Body of pancreas (tissue), 4 donors: ENCODE measurements around the gene TRAF4. TPM values are rescaled to one million over a fixed set of nuclear protein-coding genes. Genes with fewer than 3 reads are reported as not detected.
"Not testable (repeated sequence)": the region's sequence is repeated elsewhere in the genome, so short reads cannot be mapped to it uniquely, and the experiment has no call there.

Experiments
- ATAC-seq: fragments of 150-250 bp; one replicate; pipeline ENCODE4 v1.9.1; 2016
- DNase-seq, 4 donors: peaks; one replicate each; pipeline ENCODE4 v3.0.0-alpha.2; 2019
- H3K27ac ChIP-seq, 4 donors: fragments of 200-600 bp; sonication (generic); 1 replicate in 3 of 4; 2 replicates in 1 of 4; pipeline versions ENCODE4 v1.5.1 to v1.6.1; 2016 to 2019; ENCODE audit warnings: mild to moderate bottlenecking in 1 of 4, mixed read lengths in 1 of 4, moderate library complexity in 1 of 4
- H3K27me3 ChIP-seq, 2 donors: fragments of 200-600 bp; sonication (generic); one replicate each; pipeline ENCODE4 v1.6.0; 2016; ENCODE audit warnings: mild to moderate bottlenecking in 1 of 2
- H3K36me3 ChIP-seq, 2 donors: fragments of 200-600 bp; sonication (generic); replicated peaks in 1 of 2; 2 replicates each; pipeline ENCODE4 v1.5.1; 2016; ENCODE audit warnings: low read depth in 2 of 2; ENCODE audit not compliant: insufficient read depth in 1 of 2
- H3K4me1 ChIP-seq: fragments of 200-600 bp; sonication (generic); one replicate; pipeline ENCODE4 v1.6.0; 2016
- H3K4me3 ChIP-seq, 2 donors: fragments of 200-600 bp; sonication (generic); 1 replicate in 1 of 2; 2 replicates in 1 of 2; pipeline ENCODE4 v1.5.1; 2016 to 2019
- H3K9me3 ChIP-seq, 3 donors: fragments of 200-600 bp; sonication (generic); 1 replicate in 2 of 3; 2 replicates in 1 of 3; pipeline ENCODE4 v1.5.1; 2016
- CTCF ChIP-seq, 7 experiments: fragments of 450-650 bp in 4 of 7; fragments of 200-600 bp in 3 of 7; sonication (generic) in 3 of 7; IDR thresholded peaks; one replicate each; pipeline ENCODE4 v1.5.1; 2016 to 2019; ENCODE audit warnings: antibody characterized with exemption in 7 of 7
- POLR2A ChIP-seq, 3 donors: fragments of 450-650 bp; IDR thresholded peaks; one replicate each; pipeline ENCODE4 v1.6.1; 2016; ENCODE audit warnings: antibody characterized with exemption in 3 of 3, mild to moderate bottlenecking in 2 of 3
- WGBS, 2 donors: methylation state at CpG; one replicate each; pipeline ENCODE4 v1.1.5; 2017; 5-methylcytosine and 5-hydroxymethylcytosine counted together
- intact Hi-C: fragments of 100-400 bp; cut with DNase I; formaldehyde crosslinking; loops from one replicate; pipeline ENCODE4 v1.15.1; 2023
- total RNA-seq, 2 donors: library from RNA; depleted of rRNA; stranded (reverse); fragments of >200 nt; gene quantifications; one replicate each; pipeline ENCODE4 v1.1.0, GENCODE V29; 2016

Gene TRAF4
- total RNA-seq, 2 donors from 2014 or later: 27.5 to 48.1 TPM

- Histone ChIP-seq H3K27me3 (no peaks in the 10 kb centered on the region), H3K4me1 (peaks cover 16% of the 10 kb centered on the region), H3K9me3 (no peaks in the 10 kb centered on the region), H3K36me3 (peaks cover 2 to 8% of the 10 kb centered on the region in 2 donors), H3K27ac (no peak overlapping the region), H3K4me3 (no peak overlapping the region)
- WGBS, 2 donors: 38 to 45% methylated on average over 5 of the region's 5 CpGs
- ATAC-seq (peak; percentile 70), DNase-seq (peak; percentile 84 to 92 (median 86))
- intact Hi-C loops: no loop called here
- TF ChIP-seq CTCF (IDR thresholded peaks at IDR 0.05): peak; percentile 62 to 90 (median 83)
- TF ChIP-seq POLR2A (IDR thresholded peaks at IDR 0.05): no peak
These were observed 20.0 kb downstream of the TRAF4 start for GRCh38 chr17:28763804-28764266.

GRCh38 chr17:28765038-28765437, 21.2 kb downstream of the TRAF4 start:
- no peak for DNase-seq
- 78 to 88% methylated on average over 4 of the region's 4 CpGs for WGBS, 2 donors

GRCh38 chr17:28773736-28774135, 29.9 kb downstream of the TRAF4 start:
- 74 to 79% methylated on average over 4 to 6 of the region's 6 CpGs for WGBS, 2 donors
- DNase-seq (no peak), ATAC-seq (no peak)
- no peaks in the 10 kb centered on the region for H3K9me3 ChIP-seq
- H3K4me1 ChIP-seq: peaks cover 11% of the 10 kb centered on the region
- TF ChIP-seq POLR2A (IDR thresholded peaks at IDR 0.05) (no peak), CTCF (IDR thresholded peaks at IDR 0.05) (no peak)
- no peak overlapping the region for H3K4me3 ChIP-seq
- H3K36me3 ChIP-seq: no peaks in the 10 kb centered on the region
- H3K27me3 ChIP-seq: no peaks in the 10 kb centered on the region
- H3K27ac ChIP-seq: peak overlapping the region in 1 of 4 donors; percentile 36
- intact Hi-C loops: no loop called here

More at GRCh38 chr17:28765038-28765437, 21.2 kb downstream of the TRAF4 start:
- ATAC-seq: no peak
- intact Hi-C loops: loop anchor here (5.0 kb wide), 1 partner anchor 142 kb away; no protein-coding TSS in a partner anchor
- Histone ChIP-seq H3K27ac (no peak overlapping the region), H3K9me3 (no peaks in the 10 kb centered on the region), H3K4me3 (no peak overlapping the region), H3K4me1 (peaks cover 16% of the 10 kb centered on the region), H3K36me3 (peaks cover 0 to 8% of the 10 kb centered on the region in 2 donors), H3K27me3 (no peaks in the 10 kb centered on the region)
- no peak for TF ChIP-seq POLR2A (IDR thresholded peaks at IDR 0.05)
- TF ChIP-seq CTCF (IDR thresholded peaks at IDR 0.05): no peak

- TF ChIP-seq CTCF (IDR thresholded peaks at IDR 0.05): no peak
- no peak for TF ChIP-seq POLR2A (IDR thresholded peaks at IDR 0.05)
- no peaks in the 10 kb centered on the region for H3K9me3 ChIP-seq
- H3K4me3 ChIP-seq: no peak overlapping the region
- WGBS, 2 donors: 12 to 23% methylated on average over 3 of the region's 3 CpGs
- intact Hi-C loops: no loop called here
- H3K27ac ChIP-seq: peak overlapping the region in 1 of 4 donors; percentile 36
- peaks cover 11% of the 10 kb centered on the region for H3K4me1 ChIP-seq
- H3K27me3 ChIP-seq: no peaks in the 10 kb centered on the region
- ATAC-seq: no peak
- DNase-seq: no peak
- H3K36me3 ChIP-seq: no peaks in the 10 kb centered on the region
These were observed 30.4 kb downstream of the TRAF4 start for GRCh38 chr17:28774206-28774605.

- DNase-seq (no peak), ATAC-seq (no peak)
- H3K27me3 ChIP-seq: no peaks in the 10 kb centered on the region
- peaks cover 11% of the 10 kb centered on the region for H3K4me1 ChIP-seq
- no peak overlapping the region for H3K4me3 ChIP-seq
- 43 to 56% methylated on average over 1 of the region's 1 CpG for whole genome bisulfite sequencing, 2 donors
- no peaks in the 10 kb centered on the region for H3K9me3 ChIP-seq
- intact Hi-C loops: no loop called here
- H3K36me3 ChIP-seq: no peaks in the 10 kb centered on the region
- TF ChIP-seq CTCF (IDR thresholded peaks at IDR 0.05): no peak
- TF ChIP-seq POLR2A (IDR thresholded peaks at IDR 0.05): no peak
- no peak overlapping the region for H3K27ac ChIP-seq
These were observed 33.4 kb downstream of the TRAF4 start for GRCh38 chr17:28777178-28777577.

- H3K27me3 ChIP-seq, H3K4me3 ChIP-seq, H3K9me3 ChIP-seq, intact Hi-C loops, ATAC-seq, H3K27ac ChIP-seq, DNase-seq, H3K36me3 ChIP-seq, H3K4me1 ChIP-seq: not testable (repeated sequence)
- WGBS, 2 donors: 96 to 97% methylated on average over 13 of the region's 13 CpGs
These were observed 35.8 kb downstream of the TRAF4 start for GRCh38 chr17:28779601-28780000.
